IPS-NIHi7 (cell line): ENCODE data around the gene ANKRD11.

ENCODE experiments used
- DNase-seq: peaks from one replicate; pipeline ENCODE4 v3.0.0; 2012; ENCODE audit warnings: mixed read lengths; ENCODE audit errors: extremely low spot score

The ANKRD11 gene

GRCh38 chr16:89237733-89238132 is 252.6 kb downstream of the ANKRD11 start:
- DNase-seq: no peak

GRCh38 chr16:89233678-89234490 is 256.5 kb downstream of the ANKRD11 start:
- no peak for DNase-seq

GRCh38 chr16:89232107-89232506 is 258.3 kb downstream of the ANKRD11 start:
- DNase-seq: no peak

- no peak for DNase-seq
Observed at GRCh38 chr16:89230255-89230654, 260.1 kb downstream of the ANKRD11 start.

GRCh38 chr16:89224665-89225064 is 265.7 kb downstream of the ANKRD11 start:
- no peak for DNase-seq

- DNase-seq: no peak
Observed at GRCh38 chr16:89222931-89223330, 267.4 kb downstream of the ANKRD11 start.

GRCh38 chr16:89221604-89222003 is 268.8 kb downstream of the ANKRD11 start:
- no peak for DNase-seq

GRCh38 chr16:89219365-89219764 is 271.0 kb downstream of the ANKRD11 start:
- DNase-seq: no peak
